GM21528 (cell line): ENCODE data around the gene CALY.
A peak's percentile ranks its signal among the peaks of the same experiment; 100 is the strongest.
"Not testable (repeated sequence)": the region's sequence is repeated elsewhere in the genome, so short reads cannot be mapped to it uniquely, and the experiment has no call there.

ENCODE experiments used
- ATAC-seq: cut with Tn5 transposase; IDR thresholded peaks from one replicate; pipeline ENCODE4 v1.9.1; 2021; ENCODE audit warnings: mild to moderate bottlenecking, moderate library complexity; ENCODE audit not compliant: unreplicated experiment, low FRiP score

The CALY gene

DNA sequence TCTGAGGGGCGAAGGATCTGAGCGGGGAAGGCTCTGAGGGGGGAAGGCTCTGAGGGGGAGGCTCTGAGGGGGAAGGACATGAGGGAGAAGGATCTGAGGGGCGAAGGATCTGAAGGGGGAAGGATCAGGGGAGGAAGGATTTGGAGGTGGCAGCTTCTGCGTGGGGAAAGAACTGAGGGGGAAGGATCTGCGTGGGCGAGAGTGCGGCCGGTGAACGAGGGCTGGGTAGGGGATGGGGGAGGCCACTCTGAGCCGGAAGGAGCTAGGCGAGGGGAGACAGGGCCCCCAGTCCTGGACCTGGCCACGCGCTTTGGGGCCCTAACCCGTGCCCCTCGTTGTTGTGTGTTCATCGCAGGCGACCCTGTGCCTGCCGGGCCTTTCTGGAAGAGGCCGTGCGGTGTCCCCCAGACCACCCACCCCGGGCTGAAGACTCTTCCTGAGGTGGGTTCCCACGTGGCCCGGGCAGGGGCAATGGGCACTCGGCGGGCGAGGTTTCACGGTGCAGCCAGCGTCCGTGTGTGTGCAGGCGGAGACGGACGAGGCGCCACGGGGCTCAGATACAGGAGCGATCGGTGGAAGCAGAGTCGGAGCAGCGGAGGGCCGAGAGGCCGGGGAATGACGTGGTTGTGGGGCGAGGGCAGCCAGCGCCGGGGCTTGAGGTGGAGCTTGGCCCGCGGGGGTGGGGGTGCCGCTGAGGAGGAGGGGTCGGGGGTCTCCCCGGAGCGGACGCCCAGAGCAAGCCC lies 2.0 kb downstream of the CALY start:
- ATAC-seq = no peak

DNA sequence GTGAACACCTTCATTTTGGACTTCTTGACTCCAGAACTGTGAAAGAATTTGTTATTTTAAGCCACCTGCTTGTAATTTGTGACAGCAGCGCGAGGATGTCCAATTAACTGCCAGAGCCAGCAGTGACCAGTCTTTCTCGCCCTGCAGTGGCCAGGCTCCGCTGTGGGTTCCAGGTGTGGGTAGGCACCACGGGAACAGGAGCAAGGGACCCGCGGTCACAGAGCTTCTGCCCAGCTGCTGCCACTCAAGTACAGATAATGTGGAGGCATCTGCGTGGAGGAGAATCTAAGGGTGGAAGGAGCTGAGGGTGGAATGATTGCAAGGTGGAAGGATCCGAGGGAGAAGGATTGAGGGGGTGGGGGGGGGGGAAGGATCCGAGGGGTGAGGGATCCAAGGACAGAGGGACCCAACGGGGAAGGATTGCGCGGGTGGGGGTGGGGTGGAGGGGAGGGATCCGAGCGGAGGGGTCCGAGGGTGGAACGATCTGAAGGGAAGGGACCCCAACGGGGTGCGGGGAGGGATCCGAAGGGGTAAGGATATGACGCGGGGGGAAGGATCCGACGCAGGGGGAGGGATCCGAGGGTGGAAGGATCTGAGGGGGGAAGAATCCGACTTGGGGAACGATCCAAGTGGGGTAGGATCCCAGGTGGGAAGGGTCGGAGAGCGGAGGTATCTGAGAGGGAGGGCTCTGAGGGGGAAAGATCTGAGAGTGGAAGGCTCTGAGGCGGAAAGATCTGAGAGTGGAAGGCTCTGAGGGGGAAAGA lies 3.6 kb downstream of the CALY start:
- no peak for ATAC-seq

DNA sequence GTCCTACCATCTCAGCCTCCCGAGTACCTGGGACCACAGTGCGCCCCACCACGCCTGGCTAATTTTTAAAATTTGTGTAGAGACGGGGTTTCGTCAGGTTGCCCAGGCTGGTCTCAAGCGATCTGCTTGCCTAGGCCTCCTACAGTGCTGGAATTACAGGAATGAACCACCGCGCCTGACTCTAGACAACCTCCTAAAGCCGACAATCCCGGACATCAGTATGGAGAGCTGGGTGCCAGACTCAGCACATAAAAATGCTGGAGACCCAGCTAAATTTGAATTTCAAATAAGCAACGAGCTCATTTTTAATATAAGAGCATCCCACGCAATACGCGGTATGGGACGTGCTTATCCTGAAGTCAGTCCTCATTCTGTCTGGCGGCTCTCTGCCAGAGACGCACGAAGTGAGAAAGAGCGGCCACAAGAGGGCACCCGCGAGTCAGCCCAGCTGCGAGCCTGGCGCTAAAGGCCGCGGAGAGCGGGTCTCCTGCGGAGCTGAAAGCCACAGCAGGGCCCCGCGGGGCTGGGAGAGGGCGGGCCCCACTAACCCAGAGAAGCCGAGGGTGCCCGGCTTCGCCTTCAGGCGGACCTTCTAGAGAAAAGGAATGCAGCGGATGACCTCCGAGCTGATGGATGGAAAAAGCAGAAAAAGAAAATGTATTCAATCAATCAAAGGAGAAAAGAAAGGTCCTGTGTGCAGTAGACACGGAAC lies 7.0 kb downstream of the CALY start:
- ATAC-seq = peak; percentile 90

DNA sequence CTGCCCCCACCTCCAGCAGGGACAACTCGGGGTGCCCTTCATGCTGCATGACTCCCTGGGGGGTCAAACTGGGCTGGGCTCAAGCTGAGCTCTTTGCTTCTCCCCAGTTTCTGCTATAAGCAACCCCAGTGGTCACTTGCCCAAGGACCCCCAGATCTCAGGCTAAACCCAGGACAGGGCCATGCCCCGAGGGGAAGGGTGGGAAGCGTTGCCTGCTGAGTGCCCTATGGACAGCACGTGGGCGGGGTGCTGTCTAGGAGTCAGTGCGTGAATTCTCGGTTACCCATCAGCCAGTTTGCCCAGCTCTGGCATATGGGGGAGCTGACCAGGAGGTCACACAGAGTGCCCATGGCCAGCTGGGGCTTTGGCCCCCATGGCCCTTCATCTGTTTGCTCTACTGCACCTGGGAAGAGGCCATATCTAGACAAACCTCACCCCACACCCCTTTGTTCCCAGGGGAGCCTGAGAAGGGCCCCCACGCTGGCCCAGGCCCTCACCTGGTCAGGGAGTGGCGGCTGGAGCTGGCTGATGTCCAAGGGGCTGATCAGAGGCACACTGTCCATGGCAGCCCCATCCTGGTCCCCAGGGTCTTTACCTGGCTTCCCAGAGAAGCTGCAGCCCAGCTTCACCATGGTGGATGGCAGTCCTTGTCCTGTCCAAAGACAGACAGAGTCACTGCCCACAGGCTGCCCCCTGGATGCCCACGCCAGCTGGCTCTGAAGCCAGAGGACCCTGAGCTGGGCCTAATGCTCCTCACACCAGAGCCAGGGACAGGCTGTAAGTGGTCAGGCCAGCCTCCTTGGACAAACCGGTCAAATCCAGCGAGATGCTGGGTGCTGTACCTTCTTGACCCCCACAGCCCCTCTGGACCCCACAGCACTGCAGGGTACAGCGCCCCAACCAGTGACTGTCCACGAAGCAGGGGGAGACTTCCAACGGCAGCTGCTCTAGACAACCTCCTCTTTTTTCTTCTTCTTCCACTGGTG lies 8.0 kb downstream of the CALY start:
- no peak for ATAC-seq

DNA sequence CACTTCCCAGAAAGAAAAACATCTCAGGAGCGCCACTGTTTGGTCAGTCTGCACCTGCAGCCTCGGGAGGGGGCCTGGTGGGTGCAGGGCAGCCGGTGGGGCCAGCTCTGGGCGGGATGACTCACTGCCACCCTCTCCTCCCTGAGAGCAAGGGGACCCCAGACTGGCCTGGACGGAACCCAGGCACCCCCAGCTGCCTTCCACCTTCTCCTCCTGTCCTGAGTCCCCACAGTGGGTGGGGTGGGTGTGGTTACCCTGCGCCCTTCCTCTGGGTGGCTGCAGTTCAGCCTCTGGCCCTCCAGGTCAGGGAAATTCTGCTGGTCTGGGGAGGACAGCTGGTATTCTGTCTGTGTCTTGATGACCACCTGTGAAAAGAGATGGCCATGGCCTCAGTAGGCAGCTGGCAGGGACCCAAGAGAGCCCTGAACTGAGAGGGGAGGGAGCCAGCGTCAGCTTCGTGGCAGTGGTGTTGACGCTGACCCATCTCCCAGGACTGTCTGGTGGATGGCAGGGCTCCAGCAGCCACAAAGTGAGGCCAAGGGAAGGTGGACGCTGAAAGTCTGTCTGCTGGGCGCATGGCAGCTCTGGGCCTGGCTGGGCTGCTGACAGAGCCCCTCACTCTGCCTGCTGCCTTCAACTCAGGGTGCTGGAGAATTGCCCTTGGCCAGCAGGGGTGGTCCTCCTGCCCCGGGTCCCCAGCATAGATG lies 8.9 kb downstream of the CALY start:
- ATAC-seq = no peak

DNA sequence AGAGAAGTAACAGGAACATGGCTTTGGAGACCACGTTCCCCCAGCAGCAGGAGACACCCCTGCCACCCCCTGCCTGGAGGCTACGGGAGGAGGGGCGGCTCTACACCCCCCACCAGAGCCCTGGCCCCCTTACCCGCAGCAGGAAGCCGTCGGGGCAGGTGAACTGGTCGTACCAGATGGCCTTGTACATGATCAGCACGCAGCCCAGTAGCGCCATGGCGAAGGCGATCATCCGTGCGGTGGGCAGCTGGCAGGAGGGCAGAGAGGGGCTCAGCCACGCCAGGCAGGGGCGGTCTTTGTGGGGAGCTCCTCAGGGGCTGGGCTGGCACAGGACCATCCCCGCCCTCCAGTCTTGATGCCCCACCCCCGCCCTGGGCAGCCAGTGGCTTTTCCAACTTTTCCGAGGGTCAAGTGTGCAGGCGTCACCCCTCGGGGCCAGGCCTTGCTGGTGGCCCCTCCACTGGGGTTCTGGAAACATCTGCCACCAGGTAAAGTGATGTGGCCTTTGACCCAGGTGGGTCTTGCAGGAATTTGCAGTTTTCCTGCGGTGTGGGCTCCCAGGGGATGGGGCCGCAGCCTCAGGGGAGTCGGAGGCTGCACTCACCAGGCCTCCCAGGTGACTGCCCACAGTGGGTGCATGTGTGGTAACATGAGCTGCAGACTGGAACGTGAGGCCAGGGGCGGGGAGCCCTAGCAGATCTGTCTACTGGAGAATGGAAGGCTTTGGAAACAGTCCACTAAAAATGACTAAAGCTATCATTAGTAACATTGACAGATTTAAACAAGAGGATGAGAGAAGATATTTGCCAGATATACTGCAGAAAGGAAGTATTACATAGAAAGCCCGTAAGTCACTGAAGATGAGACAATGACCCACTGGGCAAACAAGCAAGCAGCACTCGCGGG lies 9.7 kb downstream of the CALY start:
- no peak for ATAC-seq

DNA sequence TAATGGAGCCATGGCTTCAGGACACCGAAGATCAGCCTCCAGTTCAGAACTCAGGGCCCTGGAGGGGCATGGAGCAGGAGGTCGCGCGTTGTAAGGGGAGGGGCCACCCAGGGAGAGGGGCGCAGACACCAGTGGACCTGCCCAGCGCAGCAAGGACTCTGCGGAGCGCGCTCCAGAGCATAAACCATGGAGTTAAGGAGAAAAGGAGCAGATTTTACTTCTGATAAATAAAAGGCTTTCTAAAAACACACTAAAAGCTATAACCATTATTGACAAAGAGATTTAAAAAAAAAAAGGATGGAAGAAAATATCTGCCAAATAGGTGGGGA lies 10.5 kb downstream of the CALY start:
- ATAC-seq = no peak

DNA sequence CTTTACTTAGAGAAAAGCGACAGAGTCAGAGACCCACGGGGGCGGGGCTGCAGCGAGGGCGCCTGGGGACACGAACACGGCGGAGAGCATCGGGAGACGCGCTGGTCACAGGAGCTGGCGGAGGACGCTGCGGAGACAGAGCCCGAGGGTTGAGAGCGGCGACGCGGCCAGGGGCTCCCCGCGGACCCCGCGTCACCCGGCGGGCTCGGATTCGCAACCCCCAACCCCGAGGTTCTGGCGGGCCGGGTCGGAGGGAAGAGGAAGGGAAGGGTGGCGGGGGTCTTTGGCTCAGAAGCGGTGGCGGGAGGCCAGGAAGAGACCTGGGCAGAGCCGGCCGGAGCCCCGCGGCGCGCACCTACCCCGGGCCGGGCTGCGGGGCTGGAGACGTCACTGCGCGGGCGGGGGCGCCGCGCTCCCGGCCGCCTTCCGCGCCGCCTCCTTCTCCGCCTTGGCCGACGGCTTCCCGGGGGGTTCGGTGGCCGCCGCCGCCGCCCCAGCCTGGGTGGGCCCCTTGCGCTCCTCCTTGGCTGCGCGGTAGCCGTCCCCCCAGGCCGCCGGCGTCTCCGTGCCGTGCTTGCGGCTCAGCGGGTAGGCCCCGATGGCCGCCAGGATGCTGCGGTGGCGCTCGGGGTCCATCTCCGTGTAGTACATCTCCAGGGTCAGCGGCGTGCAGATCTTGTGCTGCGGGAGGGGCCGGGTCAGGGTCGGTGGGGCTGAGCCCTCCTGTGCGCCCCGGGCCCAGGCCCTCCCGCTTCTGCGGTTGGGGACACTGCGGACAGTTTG lies 11.1 kb downstream of the CALY start:
- no peak for ATAC-seq

DNA sequence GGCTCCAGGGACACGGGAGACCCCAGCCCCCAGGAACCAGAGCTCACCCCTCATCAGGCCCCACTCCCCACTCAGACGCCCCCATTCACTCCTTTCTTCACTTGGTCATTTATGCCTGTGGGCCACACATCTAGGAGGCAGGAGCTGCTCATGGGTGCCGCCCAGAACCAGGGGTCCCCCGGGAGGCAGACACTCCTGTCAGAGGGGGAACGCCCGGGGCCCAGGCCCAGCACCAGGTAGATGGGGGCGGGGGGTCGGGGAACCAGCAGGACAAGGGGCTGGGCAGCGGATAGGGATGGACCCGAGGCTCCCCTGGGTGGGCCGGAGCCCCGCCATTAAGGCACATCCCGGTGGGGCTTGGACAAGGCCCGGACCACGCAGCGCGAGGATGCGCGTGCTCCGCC lies 11.8 kb downstream of the CALY start:
- ATAC-seq = no peak

DNA sequence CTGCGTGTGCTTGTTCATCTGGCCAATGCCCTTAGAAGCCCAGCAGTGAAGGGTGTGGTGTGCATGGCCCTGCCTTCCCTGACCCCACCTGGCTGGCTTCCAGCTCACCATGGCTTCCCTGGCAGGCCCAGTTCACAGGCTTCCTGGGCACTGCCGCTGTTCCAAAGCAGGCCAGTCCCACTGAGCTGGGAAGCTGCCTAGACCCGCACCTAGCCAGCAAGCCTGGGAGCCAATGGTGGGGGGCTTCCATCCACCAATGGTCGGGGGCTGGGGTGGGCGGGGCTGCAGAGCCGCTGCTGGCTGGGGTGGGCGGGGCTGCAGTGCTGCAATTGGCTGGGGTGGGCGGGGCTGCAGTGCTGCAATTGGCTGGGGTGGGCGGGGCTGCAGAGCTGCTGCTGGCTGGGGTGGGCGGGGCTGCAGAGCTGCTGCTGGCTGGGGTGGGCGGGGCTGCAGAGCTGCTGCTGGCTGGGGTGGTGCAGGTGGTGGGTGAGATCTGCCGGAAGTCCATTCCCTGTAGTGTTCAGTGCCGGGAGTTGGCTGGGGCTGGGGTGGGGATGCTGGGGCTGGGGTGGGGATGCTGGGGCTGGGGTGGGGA lies 12.4 kb downstream of the CALY start:
- ATAC-seq = no peak

DNA sequence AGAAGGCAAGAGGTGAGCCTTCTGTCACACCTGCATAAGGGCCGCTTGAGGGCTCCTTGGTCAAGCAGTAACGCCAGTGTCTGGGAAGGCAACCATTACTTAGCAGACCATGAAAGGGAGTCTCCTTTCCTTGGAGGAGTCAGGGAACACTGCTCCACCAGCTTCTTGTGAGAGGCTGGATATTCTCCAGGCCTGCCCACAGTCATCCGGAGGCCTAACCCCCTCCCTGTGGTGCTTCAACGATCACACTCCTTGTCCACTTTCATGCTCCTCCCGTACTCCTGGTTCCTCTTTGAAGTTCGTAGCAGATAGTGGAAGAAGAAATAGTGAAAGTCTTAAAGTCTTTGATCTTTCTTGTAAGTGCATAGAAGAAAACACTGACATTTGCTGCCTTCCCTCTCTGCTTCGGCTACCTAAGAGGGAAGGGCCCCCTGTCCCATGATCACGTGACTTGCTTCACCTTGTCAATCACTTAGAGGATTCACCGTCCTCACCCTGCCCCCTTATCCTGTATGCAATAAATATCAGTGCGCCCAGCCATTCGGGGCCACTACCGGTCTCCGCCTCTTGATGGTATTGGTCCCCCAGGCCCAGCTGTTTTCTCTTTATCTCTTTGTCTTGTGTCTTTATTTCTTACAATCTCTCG lies 14.5 kb downstream of the CALY start:
- not testable (repeated sequence) for ATAC-seq

DNA sequence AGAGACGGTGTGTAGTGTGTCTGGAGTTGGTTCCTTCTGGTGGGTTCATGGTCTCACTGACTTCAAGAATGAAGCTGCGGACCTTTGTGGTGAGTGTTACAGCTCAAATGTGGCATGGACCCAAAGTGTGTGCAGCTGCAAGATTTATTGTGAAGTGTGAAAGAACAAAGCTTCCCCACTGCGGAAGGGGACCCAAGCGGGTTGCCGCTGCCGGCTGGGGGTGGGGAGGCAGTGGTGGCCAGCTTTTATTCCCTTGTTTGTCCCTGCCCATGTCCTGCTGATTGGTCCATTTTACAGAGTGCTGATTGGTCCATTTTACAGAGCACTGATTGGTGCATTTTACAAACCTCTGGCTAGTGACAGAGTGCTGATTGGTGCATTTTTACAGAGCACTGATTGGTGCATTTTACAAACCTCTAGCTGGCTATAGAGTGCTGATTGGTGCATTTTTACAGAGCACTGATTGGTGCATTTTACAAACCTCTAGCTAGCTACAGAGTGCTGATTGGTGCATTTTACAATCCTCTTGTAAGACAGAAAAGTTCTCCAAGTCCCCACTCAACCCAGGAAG lies 15.8 kb downstream of the CALY start:
- not testable (repeated sequence) for ATAC-seq

DNA sequence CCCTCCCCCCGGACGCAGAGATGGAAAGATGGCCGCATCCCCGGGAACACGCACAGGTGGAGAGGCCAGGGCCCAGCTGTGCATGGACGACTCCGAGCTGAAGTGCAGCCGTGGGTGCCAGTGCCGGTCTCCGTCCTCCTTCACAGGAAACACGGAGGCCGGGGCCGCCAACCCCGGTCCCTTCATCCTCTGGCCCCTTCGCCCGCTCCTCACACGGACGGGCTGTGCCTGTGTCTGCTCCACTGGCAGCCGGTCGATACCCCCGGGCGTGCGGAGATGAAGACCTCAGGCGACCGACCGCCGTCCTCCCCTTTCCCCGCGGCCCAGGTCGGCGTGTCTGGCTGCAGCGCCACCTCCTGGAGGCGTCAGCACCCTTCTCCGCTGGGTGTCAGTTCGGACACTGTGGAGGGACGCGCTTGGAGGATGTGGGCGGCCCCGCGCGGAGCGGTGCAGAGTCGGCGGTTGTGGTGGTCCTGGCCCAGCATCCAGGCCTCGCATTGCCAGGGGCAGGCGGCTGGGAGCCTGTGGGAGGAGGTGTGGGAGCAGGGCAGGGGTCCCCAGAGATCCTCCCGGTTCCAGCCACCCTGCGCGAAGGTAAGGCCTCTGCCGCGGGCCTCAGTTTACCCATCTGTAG lies 18.1 kb downstream of the CALY start:
- ATAC-seq = peak; percentile 54

DNA sequence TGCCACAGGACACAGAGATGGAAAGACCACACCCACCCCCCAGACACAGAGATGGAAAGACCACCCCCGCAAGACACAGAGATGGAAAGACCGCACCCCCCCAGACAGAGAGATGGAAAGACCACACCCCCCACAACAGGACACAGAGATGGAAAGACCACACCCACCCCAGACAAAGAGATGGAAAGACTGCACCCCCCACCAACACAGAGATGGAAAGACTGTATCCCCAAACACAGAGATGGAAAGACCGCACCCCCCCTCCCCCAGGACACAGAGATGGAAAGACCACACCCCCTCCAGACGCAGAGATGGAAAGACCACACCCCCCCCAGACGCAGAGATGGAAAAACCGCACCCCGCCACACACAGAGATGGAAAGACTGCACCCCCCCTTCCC lies 20.0 kb downstream of the CALY start:
- ATAC-seq = no peak

DNA sequence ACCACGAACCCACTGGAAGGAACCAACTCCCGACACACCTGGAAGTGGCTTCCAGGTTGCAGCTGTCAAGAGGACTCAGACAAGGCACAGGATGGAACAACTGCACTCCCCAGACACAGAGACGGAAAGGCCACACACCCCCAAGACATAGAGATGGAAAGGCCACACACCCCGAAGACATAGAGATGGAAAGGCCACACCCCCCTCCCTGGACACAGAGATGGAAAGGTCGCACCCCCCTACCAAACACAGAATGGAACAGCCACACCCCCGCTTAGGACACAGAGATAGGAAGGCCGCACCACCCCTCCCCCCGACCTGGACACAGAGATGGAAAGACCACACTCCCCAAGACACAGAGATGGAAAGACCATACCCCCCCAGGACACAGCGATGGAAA lies 20.4 kb downstream of the CALY start:
- ATAC-seq = no peak

DNA sequence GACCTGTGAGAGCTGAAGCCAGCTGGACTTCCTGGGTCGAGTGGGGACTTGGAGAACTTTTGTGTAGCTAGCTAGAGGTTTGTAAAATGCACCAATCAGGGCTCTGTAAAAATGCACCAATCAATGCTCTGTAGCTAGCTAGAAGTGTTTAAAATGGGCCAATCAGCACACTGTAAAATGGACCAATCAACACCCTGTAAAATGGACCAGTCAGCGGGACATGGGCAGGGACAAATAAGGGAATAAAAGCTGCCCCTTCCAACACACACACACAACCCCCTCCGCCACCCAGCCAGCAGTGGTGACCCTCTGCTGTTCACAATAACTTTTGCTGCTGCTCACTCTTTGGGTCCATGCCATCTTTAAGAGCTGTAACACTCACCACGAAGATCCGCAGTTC lies 20.8 kb downstream of the CALY start:
- ATAC-seq = no peak
